Fibroblast of pulmonary artery (primary cell): Measurements from ENCODE around the gene SGCD.

Source experiments
- DNase-seq: peaks from one replicate; pipeline ENCODE4 v3.0.0-alpha.2; 2010; ENCODE audit warnings: low read depth
- H3K4me3 ChIP-seq: replicated peaks from 2 replicates; pipeline ENCODE4 v1.5.1; 2011; ENCODE audit warnings: low read depth, mild to moderate bottlenecking, control low read depth, low read length, moderate library complexity
- TF ChIP-seq, protein P1 (sequence below): IDR thresholded peaks from 2 replicates; pipeline ENCODE4 v1.5.1; 2011; ENCODE audit warnings: mild to moderate bottlenecking, control low read depth, low read length, inconsistent platforms; ENCODE audit errors: missing control alignments

The SGCD gene

DNA sequence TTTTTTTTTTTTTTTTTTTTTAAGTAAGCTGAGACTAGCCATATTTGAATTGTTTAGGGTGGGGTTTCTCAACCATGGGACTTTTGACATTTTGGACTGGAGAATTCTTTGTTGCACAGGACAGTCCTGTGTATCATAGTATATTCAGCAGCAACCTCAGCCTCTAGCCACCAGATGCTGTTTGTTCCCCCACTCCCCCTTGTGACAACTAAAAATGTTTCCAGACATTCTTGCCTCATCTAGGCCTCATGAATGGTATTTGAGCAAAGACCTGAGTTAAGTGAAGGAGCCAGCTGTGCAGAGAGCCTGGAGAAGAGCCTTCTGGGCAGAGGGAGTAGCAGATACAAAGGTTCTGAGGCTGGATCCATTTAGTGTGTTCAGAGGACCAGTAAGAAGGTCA lies 155.9 kb downstream of the SGCD start:
- TF ChIP-seq, protein P1, sequence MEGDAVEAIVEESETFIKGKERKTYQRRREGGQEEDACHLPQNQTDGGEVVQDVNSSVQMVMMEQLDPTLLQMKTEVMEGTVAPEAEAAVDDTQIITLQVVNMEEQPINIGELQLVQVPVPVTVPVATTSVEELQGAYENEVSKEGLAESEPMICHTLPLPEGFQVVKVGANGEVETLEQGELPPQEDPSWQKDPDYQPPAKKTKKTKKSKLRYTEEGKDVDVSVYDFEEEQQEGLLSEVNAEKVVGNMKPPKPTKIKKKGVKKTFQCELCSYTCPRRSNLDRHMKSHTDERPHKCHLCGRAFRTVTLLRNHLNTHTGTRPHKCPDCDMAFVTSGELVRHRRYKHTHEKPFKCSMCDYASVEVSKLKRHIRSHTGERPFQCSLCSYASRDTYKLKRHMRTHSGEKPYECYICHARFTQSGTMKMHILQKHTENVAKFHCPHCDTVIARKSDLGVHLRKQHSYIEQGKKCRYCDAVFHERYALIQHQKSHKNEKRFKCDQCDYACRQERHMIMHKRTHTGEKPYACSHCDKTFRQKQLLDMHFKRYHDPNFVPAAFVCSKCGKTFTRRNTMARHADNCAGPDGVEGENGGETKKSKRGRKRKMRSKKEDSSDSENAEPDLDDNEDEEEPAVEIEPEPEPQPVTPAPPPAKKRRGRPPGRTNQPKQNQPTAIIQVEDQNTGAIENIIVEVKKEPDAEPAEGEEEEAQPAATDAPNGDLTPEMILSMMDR: no peak
- H3K4me3 ChIP-seq: no peak overlapping the region
- no peak for DNase-seq

- TF ChIP-seq, protein P1: no peak
- no peak overlapping the region for H3K4me3 ChIP-seq
- no peak for DNase-seq
Observed at GRCh38 chr5:156486394-156487238, 159.7 kb downstream of the SGCD start.

DNA sequence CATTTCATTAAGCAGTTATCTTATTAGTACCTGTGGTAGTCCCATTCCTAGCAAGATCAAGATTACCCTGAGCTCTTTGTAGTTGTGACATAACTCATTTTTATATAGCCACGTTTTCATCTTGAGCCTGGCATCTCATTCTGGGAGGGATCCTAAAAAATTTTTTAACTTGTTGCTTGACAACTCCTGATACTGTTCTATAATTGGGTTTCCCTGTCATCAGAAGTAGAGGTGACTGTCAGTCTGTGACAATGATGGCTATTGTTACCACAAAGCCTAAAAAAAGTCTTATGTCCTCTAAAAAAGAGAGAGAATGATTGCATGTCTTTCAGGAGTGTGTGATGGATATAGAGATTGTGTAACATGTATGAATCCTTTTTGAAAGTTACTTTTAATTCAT lies 164.8 kb downstream of the SGCD start:
- TF ChIP-seq, protein P1: no peak
- DNase-seq: no peak
- no peak overlapping the region for H3K4me3 ChIP-seq

DNA sequence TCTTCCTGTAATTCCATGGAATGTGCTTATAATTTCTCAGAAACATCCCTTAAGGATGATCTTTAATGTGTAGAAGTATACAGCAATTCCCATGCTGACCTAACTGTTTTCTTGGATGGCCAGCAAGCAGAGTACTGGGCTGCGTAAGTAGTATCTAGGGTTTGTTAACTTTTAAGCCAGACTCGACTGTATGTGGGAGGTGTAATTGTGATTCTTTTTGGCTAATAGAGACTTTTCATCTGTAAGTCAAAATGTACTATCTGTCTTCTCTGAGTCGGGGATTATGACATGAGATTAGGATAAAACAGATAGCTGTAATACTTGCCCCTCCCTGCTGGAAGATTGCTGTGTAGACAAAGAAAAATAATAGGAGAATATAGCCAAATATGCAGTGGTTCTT lies 169.3 kb downstream of the SGCD start:
- no peak for DNase-seq
- TF ChIP-seq, protein P1: no peak
- H3K4me3 ChIP-seq: no peak overlapping the region

DNA sequence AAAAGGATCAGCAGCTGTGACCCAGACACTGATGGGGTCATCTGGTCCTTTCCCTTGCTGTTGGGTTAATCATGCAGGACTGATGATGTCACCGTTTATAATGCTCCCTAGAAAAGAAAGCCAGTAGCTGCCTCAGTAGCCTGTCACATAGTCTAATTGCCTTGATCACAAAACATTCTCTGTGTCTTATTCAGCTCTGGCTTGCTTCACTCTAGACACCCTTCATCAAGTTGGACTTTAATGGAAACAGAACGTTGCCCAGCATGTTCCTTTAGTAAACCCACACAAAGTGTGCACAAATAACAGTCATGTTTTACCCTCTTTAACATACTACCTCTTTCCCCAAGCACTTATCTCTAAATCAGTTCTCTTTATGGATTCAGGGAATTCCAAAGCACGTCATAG lies 170.8 kb downstream of the SGCD start:
- no peak for DNase-seq
- TF ChIP-seq, protein P1: no peak
- no peak overlapping the region for H3K4me3 ChIP-seq

- H3K4me3 ChIP-seq: no peak overlapping the region
- no peak for DNase-seq
- TF ChIP-seq, protein P1: no peak
Observed at GRCh38 chr5:156498226-156498980, 171.4 kb downstream of the SGCD start.
